ENCODE results near the gene BOK. TPM values are rescaled to one million over a fixed set of nuclear protein-coding genes. Genes with fewer than 3 reads are reported as not detected.

The BOK gene
- total RNA-seq, 2 donors from 2014 or later, result 0.10 TPM; not detected in 1

GRCh38 chr2:241593271-241593670 is 34.7 kb downstream of the BOK start:
- no peaks in the 10 kb centered on the region for H3K4me1 Mint-ChIP-seq (ENCODE audit: low read depth)
- no peak overlapping the region for H3K4me3 Mint-ChIP-seq
- DNase-seq (no peak), ATAC-seq (replicated peaks in 1 of 2) (no peak)
- no peak overlapping the region for H3K27ac Mint-ChIP-seq
- H3K36me3 Mint-ChIP-seq (ENCODE audit: insufficient read depth in 2 of 2), result peaks cover 4 to 8% of the 10 kb centered on the region in 2 donors
- H3K27me3 Mint-ChIP-seq (ENCODE audit: low read depth), result no peaks in the 10 kb centered on the region
- H3K9me3 Mint-ChIP-seq, result no peaks in the 10 kb centered on the region

- no peaks in the 10 kb centered on the region for H3K9me3 Mint-ChIP-seq
- ATAC-seq (replicated peaks in 1 of 2), result no peak
Observed at GRCh38 chr2:241595600-241596140, 37.1 kb downstream of the BOK start.

GRCh38 chr2:241597561-241597960 is 39.0 kb downstream of the BOK start:
- Mint-ChIP-seq H3K4me3 (no peak overlapping the region), H3K27me3 (ENCODE audit: low read depth) (no peaks in the 10 kb centered on the region), H3K4me1 (ENCODE audit: low read depth) (no peaks in the 10 kb centered on the region), H3K36me3 (ENCODE audit: insufficient read depth in 2 of 2) (peaks cover 3 to 12% of the 10 kb centered on the region in 2 donors), H3K27ac (no peak overlapping the region), H3K9me3 (no peaks in the 10 kb centered on the region)
- DNase-seq (no peak), ATAC-seq (replicated peaks in 1 of 2) (no peak)

More at GRCh38 chr2:241595600-241596140, 37.1 kb downstream of the BOK start:
- no peak overlapping the region for H3K27ac Mint-ChIP-seq
- DNase-seq, result no peak
- no peak overlapping the region for H3K4me3 Mint-ChIP-seq
- no peaks in the 10 kb centered on the region for H3K27me3 Mint-ChIP-seq (ENCODE audit: low read depth)
- no peaks in the 10 kb centered on the region for H3K4me1 Mint-ChIP-seq (ENCODE audit: low read depth)
- H3K36me3 Mint-ChIP-seq (ENCODE audit: insufficient read depth in 2 of 2), result peaks cover 1 to 8% of the 10 kb centered on the region in 2 donors

- H3K27me3 Mint-ChIP-seq (ENCODE audit: low read depth), result no peaks in the 10 kb centered on the region
- H3K4me1 Mint-ChIP-seq (ENCODE audit: low read depth), result no peaks in the 10 kb centered on the region
- peaks cover 3 to 12% of the 10 kb centered on the region in 2 donors for H3K36me3 Mint-ChIP-seq (ENCODE audit: insufficient read depth in 2 of 2)
- no peak overlapping the region for H3K27ac Mint-ChIP-seq
- H3K4me3 Mint-ChIP-seq, result no peak overlapping the region
- DNase-seq (no peak), ATAC-seq (replicated peaks in 1 of 2) (no peak)
- H3K9me3 Mint-ChIP-seq, result no peaks in the 10 kb centered on the region
Observed at GRCh38 chr2:241598061-241598460, 39.5 kb downstream of the BOK start.

GRCh38 chr2:241598487-241598886 is 39.9 kb downstream of the BOK start:
- Mint-ChIP-seq H3K27ac (no peak overlapping the region), H3K4me1 (ENCODE audit: low read depth) (no peaks in the 10 kb centered on the region), H3K36me3 (ENCODE audit: insufficient read depth in 2 of 2) (peaks cover 3 to 12% of the 10 kb centered on the region in 2 donors), H3K4me3 (no peak overlapping the region), H3K27me3 (ENCODE audit: low read depth) (no peaks in the 10 kb centered on the region), H3K9me3 (no peaks in the 10 kb centered on the region)
- no peak for DNase-seq
- ATAC-seq (replicated peaks in 1 of 2), result no peak

GRCh38 chr2:241599615-241600014 is 41.1 kb downstream of the BOK start:
- Mint-ChIP-seq H3K27ac (no peak overlapping the region), H3K9me3 (no peaks in the 10 kb centered on the region), H3K36me3 (ENCODE audit: insufficient read depth in 2 of 2) (peaks cover 3 to 12% of the 10 kb centered on the region in 2 donors), H3K4me1 (ENCODE audit: low read depth) (no peaks in the 10 kb centered on the region), H3K4me3 (no peak overlapping the region), H3K27me3 (ENCODE audit: low read depth) (no peaks in the 10 kb centered on the region)
- DNase-seq (no peak), ATAC-seq (replicated peaks in 1 of 2) (no peak)

- H3K9me3 Mint-ChIP-seq, result no peaks in the 10 kb centered on the region
- DNase-seq (no peak), ATAC-seq (replicated peaks in 1 of 2) (no peak)
- no peaks in the 10 kb centered on the region for H3K27me3 Mint-ChIP-seq (ENCODE audit: low read depth)
- H3K36me3 Mint-ChIP-seq (ENCODE audit: insufficient read depth in 2 of 2), result peaks cover 3 to 14% of the 10 kb centered on the region in 2 donors
- no peak overlapping the region for H3K4me3 Mint-ChIP-seq
- no peak overlapping the region for H3K27ac Mint-ChIP-seq
- no peaks in the 10 kb centered on the region for H3K4me1 Mint-ChIP-seq (ENCODE audit: low read depth)
Observed at GRCh38 chr2:241601841-241602240, 43.3 kb downstream of the BOK start.

GRCh38 chr2:241602720-241603119 is 44.2 kb downstream of the BOK start:
- Mint-ChIP-seq H3K27me3 (ENCODE audit: low read depth) (no peaks in the 10 kb centered on the region), H3K9me3 (no peaks in the 10 kb centered on the region), H3K4me1 (ENCODE audit: low read depth) (no peaks in the 10 kb centered on the region), H3K36me3 (ENCODE audit: insufficient read depth in 2 of 2) (peaks cover 3 to 12% of the 10 kb centered on the region in 2 donors), H3K4me3 (no peak overlapping the region), H3K27ac (no peak overlapping the region)
- DNase-seq (no peak), ATAC-seq (replicated peaks in 1 of 2) (no peak)

GRCh38 chr2:241603686-241604085 is 45.1 kb downstream of the BOK start:
- no peak overlapping the region for H3K4me3 Mint-ChIP-seq
- no peak for DNase-seq
- peaks cover 3% of the 10 kb centered on the region for H3K4me1 Mint-ChIP-seq (ENCODE audit: low read depth)
- H3K27me3 Mint-ChIP-seq (ENCODE audit: low read depth), result no peaks in the 10 kb centered on the region
- no peaks in the 10 kb centered on the region for H3K9me3 Mint-ChIP-seq
- no peak for ATAC-seq (replicated peaks in 1 of 2)
- no peak overlapping the region for H3K27ac Mint-ChIP-seq
- H3K36me3 Mint-ChIP-seq (ENCODE audit: insufficient read depth in 2 of 2), result peaks cover 3 to 12% of the 10 kb centered on the region in 2 donors

GRCh38 chr2:241606186-241606585 is 47.6 kb downstream of the BOK start:
- Mint-ChIP-seq H3K27me3 (ENCODE audit: low read depth) (no peaks in the 10 kb centered on the region), H3K9me3 (no peaks in the 10 kb centered on the region), H3K36me3 (ENCODE audit: insufficient read depth in 2 of 2) (peaks cover 2 to 6% of the 10 kb centered on the region in 2 donors), H3K27ac (no peak overlapping the region), H3K4me1 (ENCODE audit: low read depth) (peaks cover 17% of the 10 kb centered on the region), H3K4me3 (no peak overlapping the region)
- ATAC-seq (replicated peaks in 1 of 2), result no peak
- DNase-seq, result no peak

- ATAC-seq (replicated peaks in 1 of 2) (no peak), DNase-seq (no peak)
- H3K27me3 Mint-ChIP-seq (ENCODE audit: low read depth), result no peaks in the 10 kb centered on the region
- peaks cover 17% of the 10 kb centered on the region for H3K4me1 Mint-ChIP-seq (ENCODE audit: low read depth)
- H3K4me3 Mint-ChIP-seq, result no peak overlapping the region
- no peaks in the 10 kb centered on the region for H3K9me3 Mint-ChIP-seq
- peaks cover 0 to 3% of the 10 kb centered on the region in 2 donors for H3K36me3 Mint-ChIP-seq (ENCODE audit: insufficient read depth in 2 of 2)
- no peak overlapping the region for H3K27ac Mint-ChIP-seq
Observed at GRCh38 chr2:241607162-241607885, 48.8 kb downstream of the BOK start.

GRCh38 chr2:241608881-241609280 is 50.3 kb downstream of the BOK start:
- Mint-ChIP-seq H3K36me3 (ENCODE audit: insufficient read depth in 2 of 2) (peaks cover 0 to 3% of the 10 kb centered on the region in 2 donors), H3K27me3 (ENCODE audit: low read depth) (no peaks in the 10 kb centered on the region), H3K9me3 (no peaks in the 10 kb centered on the region), H3K27ac (no peak overlapping the region), H3K4me3 (peak overlapping the region; percentile 52 to 80), H3K4me1 (ENCODE audit: low read depth) (peaks cover 17% of the 10 kb centered on the region)
- peak in 1 of 2 donors; percentile 21 for DNase-seq
- ATAC-seq (replicated peaks in 1 of 2), result no peak

- H3K27me3 Mint-ChIP-seq (ENCODE audit: low read depth), result no peaks in the 10 kb centered on the region
- no peaks in the 10 kb centered on the region for H3K9me3 Mint-ChIP-seq
- peaks cover 22% of the 10 kb centered on the region for H3K4me1 Mint-ChIP-seq (ENCODE audit: low read depth)
- DNase-seq (peak; percentile 95), ATAC-seq (replicated peaks in 1 of 2) (peak; percentile 99)
- peak overlapping the region; percentile 78 to 83 for H3K4me3 Mint-ChIP-seq
- H3K27ac Mint-ChIP-seq, result no peak overlapping the region
- H3K36me3 Mint-ChIP-seq (ENCODE audit: insufficient read depth in 2 of 2), result peaks cover 0 to 2% of the 10 kb centered on the region in 2 donors
Observed at GRCh38 chr2:241609859-241610793, 51.6 kb downstream of the BOK start.

Measured in activated T-cell treated with anti-CD3 and anti-CD28 coated beads, Interleukin-2, amount 50 U/mL, for 72 hours (primary cell).